ENCODE results near the gene ATG14.
"Not testable (repeated sequence)": the region's sequence is repeated elsewhere in the genome, so short reads cannot be mapped to it uniquely, and the experiment has no call there.

Gene ATG14

GRCh38 chr14:55416866-55417265 is 5.2 kb upstream of the ATG14 start:
- Mint-ChIP-seq H3K27ac (peak overlapping the region; percentile 65), H3K36me3 (no peaks in the 10 kb centered on the region), H3K4me3 (no peak overlapping the region), H3K4me1 (peaks cover 5% of the 10 kb centered on the region), H3K27me3 (no peaks in the 10 kb centered on the region), H3K9me3 (no peaks in the 10 kb centered on the region)

GRCh38 chr14:55414551-55414950 is 2.9 kb upstream of the ATG14 start:
- Mint-ChIP-seq H3K27me3 (no peaks in the 10 kb centered on the region), H3K36me3 (no peaks in the 10 kb centered on the region), H3K4me3 (no peak overlapping the region), H3K4me1 (peaks cover 19% of the 10 kb centered on the region), H3K9me3 (no peaks in the 10 kb centered on the region), H3K27ac (no peak overlapping the region)

- no peaks in the 10 kb centered on the region for H3K27me3 Mint-ChIP-seq
- no peak overlapping the region for H3K27ac Mint-ChIP-seq
- no peaks in the 10 kb centered on the region for H3K9me3 Mint-ChIP-seq
- peaks cover under 1% of the 10 kb centered on the region for H3K36me3 Mint-ChIP-seq
- H3K4me1 Mint-ChIP-seq, result peaks cover 32% of the 10 kb centered on the region
- H3K4me3 Mint-ChIP-seq, result peak overlapping the region; percentile 85
These were observed 1.0 kb upstream of the ATG14 start for GRCh38 chr14:55412676-55413075.

GRCh38 chr14:55410876-55411275 is 754 bp downstream of the ATG14 start:
- Mint-ChIP-seq H3K27ac (peak overlapping the region; percentile 44), H3K9me3 (no peaks in the 10 kb centered on the region), H3K4me1 (peaks cover 43% of the 10 kb centered on the region), H3K4me3 (peak overlapping the region; percentile 85), H3K27me3 (no peaks in the 10 kb centered on the region), H3K36me3 (peaks cover 3% of the 10 kb centered on the region)

GRCh38 chr14:55404173-55404854 is 7.3 kb downstream of the ATG14 start:
- peaks cover 4% of the 10 kb centered on the region for H3K36me3 Mint-ChIP-seq
- H3K4me3 Mint-ChIP-seq, result no peak overlapping the region
- peaks cover 71% of the 10 kb centered on the region for H3K4me1 Mint-ChIP-seq
- peak overlapping the region; percentile 21 for H3K27ac Mint-ChIP-seq
- H3K27me3 Mint-ChIP-seq, result no peaks in the 10 kb centered on the region
- H3K9me3 Mint-ChIP-seq, result no peaks in the 10 kb centered on the region

- H3K27me3 Mint-ChIP-seq, result no peaks in the 10 kb centered on the region
- H3K27ac Mint-ChIP-seq, result no peak overlapping the region
- H3K4me3 Mint-ChIP-seq, result no peak overlapping the region
- H3K9me3 Mint-ChIP-seq, result no peaks in the 10 kb centered on the region
- H3K4me1 Mint-ChIP-seq, result peaks cover 65% of the 10 kb centered on the region
- peaks cover 1% of the 10 kb centered on the region for H3K36me3 Mint-ChIP-seq
These were observed 9.9 kb downstream of the ATG14 start for GRCh38 chr14:55401751-55402150.

GRCh38 chr14:55399852-55400251 is 11.8 kb downstream of the ATG14 start:
- Mint-ChIP-seq H3K27ac (no peak overlapping the region), H3K36me3 (peaks cover 11% of the 10 kb centered on the region), H3K4me1 (peaks cover 50% of the 10 kb centered on the region), H3K4me3 (no peak overlapping the region), H3K27me3 (no peaks in the 10 kb centered on the region), H3K9me3 (no peaks in the 10 kb centered on the region)

GRCh38 chr14:55399183-55399582 is 12.4 kb downstream of the ATG14 start:
- Mint-ChIP-seq H3K4me3 (no peak overlapping the region), H3K36me3 (peaks cover 11% of the 10 kb centered on the region), H3K27me3 (no peaks in the 10 kb centered on the region), H3K27ac (no peak overlapping the region), H3K4me1 (peaks cover 43% of the 10 kb centered on the region), H3K9me3 (no peaks in the 10 kb centered on the region)

- peaks cover 11% of the 10 kb centered on the region for H3K36me3 Mint-ChIP-seq
- H3K27me3 Mint-ChIP-seq, result no peaks in the 10 kb centered on the region
- H3K9me3 Mint-ChIP-seq, result no peaks in the 10 kb centered on the region
- H3K4me1 Mint-ChIP-seq, result peaks cover 40% of the 10 kb centered on the region
- no peak overlapping the region for H3K27ac Mint-ChIP-seq
- no peak overlapping the region for H3K4me3 Mint-ChIP-seq
These were observed 13.0 kb downstream of the ATG14 start for GRCh38 chr14:55398679-55399078.

- Mint-ChIP-seq H3K9me3 (peaks cover 4% of the 10 kb centered on the region), H3K27me3 (no peaks in the 10 kb centered on the region), H3K4me1 (peaks cover 46% of the 10 kb centered on the region), H3K4me3 (no peak overlapping the region), H3K36me3 (peaks cover 28% of the 10 kb centered on the region), H3K27ac (peak overlapping the region; percentile 92)
These were observed 22.3 kb downstream of the ATG14 start for GRCh38 chr14:55389330-55389729.

GRCh38 chr14:55388160-55388559 is 23.5 kb downstream of the ATG14 start:
- H3K4me1 Mint-ChIP-seq, result peaks cover 49% of the 10 kb centered on the region
- H3K9me3 Mint-ChIP-seq, result peaks cover 4% of the 10 kb centered on the region
- peak overlapping the region; percentile 92 for H3K27ac Mint-ChIP-seq
- peak overlapping the region; percentile 26 for H3K4me3 Mint-ChIP-seq
- H3K36me3 Mint-ChIP-seq, result peaks cover 30% of the 10 kb centered on the region
- H3K27me3 Mint-ChIP-seq, result no peaks in the 10 kb centered on the region

- Mint-ChIP-seq H3K9me3 (peaks cover 4% of the 10 kb centered on the region), H3K27ac (peak overlapping the region; percentile 100), H3K4me3 (peak overlapping the region; percentile 56), H3K4me1 (peaks cover 49% of the 10 kb centered on the region), H3K36me3 (peaks cover 30% of the 10 kb centered on the region), H3K27me3 (no peaks in the 10 kb centered on the region)
These were observed 24.5 kb downstream of the ATG14 start for GRCh38 chr14:55387121-55387520.

GRCh38 chr14:55386037-55386808 is 25.4 kb downstream of the ATG14 start:
- Mint-ChIP-seq H3K9me3 (peaks cover 4% of the 10 kb centered on the region), H3K27me3 (no peaks in the 10 kb centered on the region), H3K36me3 (peaks cover 35% of the 10 kb centered on the region), H3K27ac (peak overlapping the region; percentile 100), H3K4me1 (peaks cover 49% of the 10 kb centered on the region), H3K4me3 (peak overlapping the region; percentile 82)

GRCh38 chr14:55384536-55384935 is 27.1 kb downstream of the ATG14 start:
- peaks cover 4% of the 10 kb centered on the region for H3K9me3 Mint-ChIP-seq
- peak overlapping the region; percentile 93 for H3K27ac Mint-ChIP-seq
- H3K27me3 Mint-ChIP-seq, result no peaks in the 10 kb centered on the region
- peaks cover 37% of the 10 kb centered on the region for H3K36me3 Mint-ChIP-seq
- no peak overlapping the region for H3K4me3 Mint-ChIP-seq
- peaks cover 46% of the 10 kb centered on the region for H3K4me1 Mint-ChIP-seq

- H3K4me3 Mint-ChIP-seq, result no peak overlapping the region
- peaks cover 31% of the 10 kb centered on the region for H3K36me3 Mint-ChIP-seq
- peaks cover 4% of the 10 kb centered on the region for H3K9me3 Mint-ChIP-seq
- H3K4me1 Mint-ChIP-seq, result peaks cover 37% of the 10 kb centered on the region
- peak overlapping the region; percentile 66 for H3K27ac Mint-ChIP-seq
- H3K27me3 Mint-ChIP-seq, result no peaks in the 10 kb centered on the region
These were observed 28.0 kb downstream of the ATG14 start for GRCh38 chr14:55383541-55384140.

GRCh38 chr14:55383056-55383466 is 28.6 kb downstream of the ATG14 start:
- Mint-ChIP-seq H3K27ac (peak overlapping the region; percentile 64), H3K4me1 (peaks cover 32% of the 10 kb centered on the region), H3K36me3 (peaks cover 28% of the 10 kb centered on the region)
- H3K4me3 Mint-ChIP-seq, H3K27me3 Mint-ChIP-seq, H3K9me3 Mint-ChIP-seq: not testable (repeated sequence)

Data from activated naive CD4-positive, alpha-beta T cell treated with anti-CD3 and anti-CD28 coated beads, Interleukin-2, amount 50 U/mL, for 24 hours (primary cell).